Fibroblast of lung (primary cell): ENCODE data around the gene CHAT. TPM values are rescaled to one million over a fixed set of nuclear protein-coding genes. Genes with fewer than 3 reads are reported as not detected.

Source experiments
- DNase-seq, 2 donors: peaks; one replicate each; pipeline versions ENCODE4 v3.0.0 to v3.0.0-alpha.2; 2010; ENCODE audit warnings: low read depth in 2 of 2
- H2AFZ ChIP-seq: 2 replicates; pipeline ENCODE4 v1.5.1; 2012; ENCODE audit warnings: low read length, control low read depth, inconsistent platforms
- H3K27ac ChIP-seq: 2 replicates; pipeline ENCODE4 v1.5.1; 2011; ENCODE audit warnings: low read length, control low read depth; ENCODE audit not compliant: insufficient read depth
- H3K27me3 ChIP-seq: 2 replicates; pipeline ENCODE4 v1.5.1; 2011; ENCODE audit warnings: mild to moderate bottlenecking, low read length; ENCODE audit not compliant: control insufficient read depth, insufficient read depth
- H3K36me3 ChIP-seq: 2 replicates; pipeline ENCODE4 v1.5.1; 2011; ENCODE audit warnings: low read length; ENCODE audit not compliant: control insufficient read depth, insufficient read depth
- H3K4me1 ChIP-seq: 2 replicates; pipeline ENCODE4 v1.5.1; 2011; ENCODE audit warnings: low read length; ENCODE audit not compliant: control insufficient read depth, insufficient read depth; ENCODE audit errors: extremely low read depth
- H3K4me2 ChIP-seq: 2 replicates; pipeline ENCODE4 v1.5.1; 2011; ENCODE audit warnings: low read length, control low read depth; ENCODE audit not compliant: insufficient read depth; ENCODE audit errors: extremely low read depth
- H3K4me3 ChIP-seq, 4 experiments: fragments of 200-600 bp in 1 of 4; sonication (generic) in 1 of 4; replicated peaks in 1 of 4; 2 replicates each; pipeline ENCODE4 v1.5.1; 2011 to 2016; ENCODE audit warnings: low read length in 4 of 4, low read depth in 3 of 4, mild to moderate bottlenecking in 3 of 4, control low read depth in 2 of 4, inconsistent platforms in 1 of 4, mixed read lengths in 1 of 4; ENCODE audit not compliant: insufficient read depth in 1 of 4; ENCODE audit errors: control extremely low read depth in 1 of 4
- H3K79me2 ChIP-seq: 2 replicates; pipeline ENCODE4 v1.5.1; 2012; ENCODE audit warnings: mild to moderate bottlenecking, low read length, inconsistent platforms; ENCODE audit not compliant: control insufficient read depth, insufficient read depth
- H3K9ac ChIP-seq: 2 replicates; pipeline ENCODE4 v1.5.1; 2011; ENCODE audit warnings: mild to moderate bottlenecking, low read length, control low read depth; ENCODE audit not compliant: insufficient read depth
- H3K9me3 ChIP-seq: 2 replicates; pipeline ENCODE4 v1.5.1; 2012; ENCODE audit warnings: low read depth, low read length; ENCODE audit not compliant: control insufficient read depth, insufficient read depth
- H4K20me1 ChIP-seq: 2 replicates; pipeline ENCODE4 v1.5.1; 2011; ENCODE audit warnings: low read length; ENCODE audit not compliant: control insufficient read depth, insufficient read depth; ENCODE audit errors: extremely low read depth
- EZH2 ChIP-seq: IDR thresholded peaks from 2 replicates; pipeline ENCODE4 v1.5.1; 2012; ENCODE audit warnings: low read length, control low read depth, mild to moderate bottlenecking; ENCODE audit errors: missing control alignments
- polyA plus RNA-seq, 2 donors: library from polyadenylated mRNA; depleted of rRNA in 1 of 2; stranded (reverse) in 1 of 2; unstranded in 1 of 2; fragments of >200 nt; gene quantifications; 2 replicates each; pipeline ENCODE4 v1.2.1, GENCODE V29; 2011 to 2012; ENCODE audit warnings: missing spikeins in 1 of 2
- total RNA-seq: library from RNA; depleted of rRNA; stranded (reverse); fragments of >200 nt; gene quantifications from 2 replicates; pipeline ENCODE4 v1.2.1, GENCODE V29; 2014
- TF ChIP-seq, protein P1 (sequence below), 2 donors: IDR thresholded peaks in 1 of 2; conservative IDR thresholded peaks in 1 of 2; 1 replicate in 1 of 2; 2 replicates in 1 of 2; pipeline ENCODE4 v1.5.1; 2011 to 2012; ENCODE audit warnings: low read length in 2 of 2, control low read depth in 1 of 2, inconsistent platforms in 1 of 2, low read depth in 1 of 2, mild to moderate bottlenecking in 1 of 2

CHAT gene
- total and polyA plus RNA-seq, 2 donors (not counting 1 experiment from before 2014, with no cell fraction given), result not detected

DNA sequence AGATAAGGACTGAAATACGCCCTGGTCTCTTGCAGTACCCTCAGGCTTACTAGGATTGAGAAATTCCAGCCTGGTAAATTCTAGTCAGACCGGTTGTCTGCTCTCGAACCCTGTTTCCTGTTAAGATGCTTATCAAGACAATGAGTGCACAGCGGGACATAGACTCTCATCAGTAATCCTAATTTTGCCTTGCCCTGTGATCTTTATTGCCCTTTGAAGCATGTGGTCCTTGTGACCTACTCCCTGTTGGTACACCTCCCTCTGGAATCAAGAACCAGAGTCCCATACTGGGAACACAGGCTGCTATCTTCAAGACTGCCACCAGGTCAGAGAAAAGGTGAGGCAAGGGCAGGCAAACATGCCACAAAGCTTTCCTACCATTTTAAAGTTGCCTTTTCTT lies 72.8 kb downstream of the CHAT start:
- Histone ChIP-seq H2AFZ (no peak overlapping the region), H3K79me2 (no peaks in the 10 kb centered on the region), H3K27me3 (peaks cover 30% of the 10 kb centered on the region), H4K20me1 (no peaks in the 10 kb centered on the region), H3K36me3 (no peaks in the 10 kb centered on the region), H3K9me3 (no peaks in the 10 kb centered on the region), H3K27ac (no peak overlapping the region), H3K9ac (no peak overlapping the region), H3K4me3 (no peak overlapping the region), H3K4me1 (no peaks in the 10 kb centered on the region), H3K4me2 (no peak overlapping the region)
- TF ChIP-seq, protein P1, sequence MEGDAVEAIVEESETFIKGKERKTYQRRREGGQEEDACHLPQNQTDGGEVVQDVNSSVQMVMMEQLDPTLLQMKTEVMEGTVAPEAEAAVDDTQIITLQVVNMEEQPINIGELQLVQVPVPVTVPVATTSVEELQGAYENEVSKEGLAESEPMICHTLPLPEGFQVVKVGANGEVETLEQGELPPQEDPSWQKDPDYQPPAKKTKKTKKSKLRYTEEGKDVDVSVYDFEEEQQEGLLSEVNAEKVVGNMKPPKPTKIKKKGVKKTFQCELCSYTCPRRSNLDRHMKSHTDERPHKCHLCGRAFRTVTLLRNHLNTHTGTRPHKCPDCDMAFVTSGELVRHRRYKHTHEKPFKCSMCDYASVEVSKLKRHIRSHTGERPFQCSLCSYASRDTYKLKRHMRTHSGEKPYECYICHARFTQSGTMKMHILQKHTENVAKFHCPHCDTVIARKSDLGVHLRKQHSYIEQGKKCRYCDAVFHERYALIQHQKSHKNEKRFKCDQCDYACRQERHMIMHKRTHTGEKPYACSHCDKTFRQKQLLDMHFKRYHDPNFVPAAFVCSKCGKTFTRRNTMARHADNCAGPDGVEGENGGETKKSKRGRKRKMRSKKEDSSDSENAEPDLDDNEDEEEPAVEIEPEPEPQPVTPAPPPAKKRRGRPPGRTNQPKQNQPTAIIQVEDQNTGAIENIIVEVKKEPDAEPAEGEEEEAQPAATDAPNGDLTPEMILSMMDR (conservative IDR thresholded peaks at IDR 0.05 in 1 of 2, IDR thresholded peaks at IDR 0.05 in 1 of 2; ENCODE audit: low read depth in 1 of 2, low read length in 2 of 2), result no peak
- no peak for TF ChIP-seq EZH2
- no peak for DNase-seq

DNA sequence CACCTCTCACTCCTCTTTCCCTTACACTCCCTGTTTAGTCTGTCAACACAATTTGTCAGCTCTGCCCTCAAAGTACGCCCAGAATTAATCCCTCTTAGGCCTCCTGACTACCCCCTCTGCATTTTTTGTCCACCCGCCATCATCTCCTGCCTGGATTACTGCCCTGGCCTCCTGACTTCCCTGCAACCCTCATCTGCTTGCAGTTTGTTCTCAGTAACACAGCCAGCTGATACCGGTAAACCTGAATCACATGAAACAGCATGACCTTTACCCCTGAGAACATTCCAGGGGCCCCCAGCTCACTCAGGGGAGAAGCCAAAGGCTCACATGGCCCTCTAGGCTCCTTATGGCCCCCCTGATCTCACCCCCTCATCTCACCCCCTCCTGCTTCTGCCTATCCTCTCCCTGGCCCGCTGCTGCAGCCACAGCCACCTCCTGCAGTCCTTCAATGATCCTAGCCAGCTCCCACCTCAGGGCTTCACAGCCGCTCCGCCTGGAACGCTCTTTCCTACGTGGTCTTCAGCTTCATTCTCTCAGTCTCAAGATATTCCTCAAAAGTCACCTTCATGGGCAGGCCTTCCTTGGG lies 74.5 kb downstream of the CHAT start:
- Histone ChIP-seq H3K79me2 (no peaks in the 10 kb centered on the region), H3K4me1 (no peaks in the 10 kb centered on the region), H3K9me3 (no peaks in the 10 kb centered on the region), H3K9ac (no peak overlapping the region), H3K27ac (no peak overlapping the region), H2AFZ (no peak overlapping the region), H3K4me3 (no peak overlapping the region), H3K36me3 (no peaks in the 10 kb centered on the region), H3K27me3 (peaks cover 34% of the 10 kb centered on the region), H4K20me1 (no peaks in the 10 kb centered on the region), H3K4me2 (no peak overlapping the region)
- no peak for TF ChIP-seq EZH2
- TF ChIP-seq, protein P1 (conservative IDR thresholded peaks at IDR 0.05 in 1 of 2, IDR thresholded peaks at IDR 0.05 in 1 of 2; ENCODE audit: low read depth in 1 of 2, low read length in 2 of 2), result no peak
- DNase-seq, result no peak

DNA sequence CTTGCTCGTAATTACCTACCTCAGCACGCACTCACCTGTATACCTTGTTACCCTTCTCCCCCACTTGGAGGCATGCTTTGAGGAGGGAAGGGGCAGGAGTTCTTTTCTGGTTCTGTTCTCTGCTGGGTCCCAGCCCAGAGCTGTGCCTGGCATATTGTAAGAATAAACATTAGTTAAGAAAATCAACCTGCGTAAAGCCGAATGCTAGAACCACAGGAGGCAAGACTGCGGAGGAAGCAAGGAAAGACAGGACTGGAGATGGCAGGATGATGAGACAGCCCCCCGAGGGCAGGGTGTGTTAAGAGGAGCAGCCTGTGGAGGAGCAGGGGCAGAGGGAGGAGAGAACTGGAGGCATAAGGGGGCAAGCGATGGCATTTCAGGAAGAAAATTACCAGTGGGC lies 75.1 kb downstream of the CHAT start:
- peaks cover 34% of the 10 kb centered on the region for H3K27me3 ChIP-seq
- no peak overlapping the region for H3K27ac ChIP-seq
- H3K9me3 ChIP-seq, result no peaks in the 10 kb centered on the region
- no peak overlapping the region for H3K9ac ChIP-seq
- no peaks in the 10 kb centered on the region for H3K4me1 ChIP-seq
- TF ChIP-seq EZH2, result no peak
- TF ChIP-seq, protein P1 (conservative IDR thresholded peaks at IDR 0.05 in 1 of 2, IDR thresholded peaks at IDR 0.05 in 1 of 2; ENCODE audit: low read depth in 1 of 2, low read length in 2 of 2), result no peak
- H3K79me2 ChIP-seq, result no peaks in the 10 kb centered on the region
- no peak for DNase-seq
- no peak overlapping the region for H3K4me2 ChIP-seq
- no peaks in the 10 kb centered on the region for H4K20me1 ChIP-seq
- H3K36me3 ChIP-seq, result no peaks in the 10 kb centered on the region
- no peak overlapping the region for H2AFZ ChIP-seq
- no peak overlapping the region for H3K4me3 ChIP-seq
